HEK293 (cell line): Measurements from ENCODE around the gene KCNIP2.

ENCODE experiments used
- CTCF ChIA-PET: fragments of 350-600 bp; formaldehyde crosslinking; extraction: SDS; loops from one replicate; lab custom pipeline; 2021; ENCODE audit warnings: antibody characterized with exemption; lab: Yijun Ruan, JAX
- POLR2A ChIA-PET: fragments of 300-600 bp; formaldehyde crosslinking; extraction: SDS; loops from one replicate; lab custom pipeline; 2020; ENCODE audit warnings: antibody characterized with exemption, inconsistent platforms; lab: Yijun Ruan, JAX
- H3K27ac ChIP-seq: fragments of 200-500 bp; sonication (Bioruptor generic); 2 replicates; pipeline ENCODE4 v1.5.1; 2014; ENCODE audit warnings: low read depth, low read length, control low read depth, inconsistent platforms; ENCODE audit errors: extremely low read depth
- H3K36me3 ChIP-seq, 2 experiments: fragments of 200-500 bp in 1 of 2; sonication (Bioruptor generic) in 1 of 2; 1 replicate in 1 of 2; 2 replicates in 1 of 2; pipeline ENCODE4 v1.5.1; 2014 to 2017; ENCODE audit warnings: inconsistent platforms in 2 of 2, low read length in 2 of 2; ENCODE audit not compliant: control insufficient read depth in 2 of 2, insufficient read depth in 1 of 2
- H3K4me1 ChIP-seq: fragments of 200-500 bp; sonication (Bioruptor generic); 2 replicates; pipeline ENCODE4 v1.5.1; 2014; ENCODE audit warnings: mild to moderate bottlenecking, low read length, inconsistent platforms; ENCODE audit not compliant: control insufficient read depth, insufficient read depth
- H3K4me3 ChIP-seq: 2 replicates; pipeline ENCODE4 v1.5.1; 2011; ENCODE audit warnings: low read depth, mild to moderate bottlenecking, control low read depth, low read length, moderate library complexity
- H3K9me3 ChIP-seq: fragments of 200-500 bp; sonication (Bioruptor generic); 2 replicates; pipeline ENCODE4 v1.5.1; 2014; ENCODE audit warnings: low read depth, low read length, inconsistent platforms; ENCODE audit not compliant: control insufficient read depth, insufficient read depth
- KLF16 ChIP-seq: fragments of 450-650 bp; formaldehyde crosslinking; IDR thresholded peaks from 2 replicates; pipeline ENCODE4 v1.5.1; 2017; ENCODE audit warnings: missing biosample characterization, missing genetic modification characterization
- OVOL3 ChIP-seq: fragments of 450-650 bp; formaldehyde crosslinking; IDR thresholded peaks from 2 replicates; pipeline ENCODE4 v1.5.1; 2016; ENCODE audit warnings: missing biosample characterization, missing genetic modification characterization
- PRDM1 ChIP-seq: fragments of 450-650 bp; formaldehyde crosslinking; IDR thresholded peaks from 2 replicates; pipeline ENCODE4; 2016; ENCODE audit warnings: missing biosample characterization, missing genetic modification characterization
- TCF7L2 ChIP-seq: IDR thresholded peaks from 2 replicates; pipeline ENCODE4 v1.6.1; 2011; ENCODE audit warnings: low read depth, mild to moderate bottlenecking, inconsistent platforms, low read length, moderate library complexity, borderline replicate concordance
- ZFP3 ChIP-seq: fragments of 450-650 bp; formaldehyde crosslinking; IDR thresholded peaks from 2 replicates; pipeline ENCODE4 v1.5.1; 2016; ENCODE audit warnings: low read depth, missing biosample characterization, missing genetic modification characterization
- ZFP69B ChIP-seq: fragments of 450-650 bp; formaldehyde crosslinking; IDR thresholded peaks from 2 replicates; pipeline ENCODE4 v1.5.1; 2016; ENCODE audit warnings: missing biosample characterization, missing genetic modification characterization
- ZNF221 ChIP-seq: fragments of 450-650 bp; formaldehyde crosslinking; IDR thresholded peaks from 2 replicates; pipeline ENCODE4 v1.5.1; 2017; ENCODE audit warnings: missing biosample characterization, missing genetic modification characterization, borderline replicate concordance
- ZNF223 ChIP-seq: fragments of 450-650 bp; formaldehyde crosslinking; IDR thresholded peaks from 2 replicates; pipeline ENCODE4 v1.5.1; 2016; ENCODE audit warnings: missing biosample characterization, missing genetic modification characterization
- ZNF266 ChIP-seq: fragments of 450-650 bp; formaldehyde crosslinking; IDR thresholded peaks from 2 replicates; pipeline ENCODE4 v1.5.1; 2016; ENCODE audit warnings: missing biosample characterization, missing genetic modification characterization, low read depth
- ZNF292 ChIP-seq: fragments of 450-650 bp; formaldehyde crosslinking; IDR thresholded peaks from 2 replicates; pipeline ENCODE4 v1.5.1; 2016; ENCODE audit warnings: low read depth, missing biosample characterization, missing genetic modification characterization, borderline replicate concordance
- ZNF335 ChIP-seq: fragments of 450-650 bp; formaldehyde crosslinking; conservative IDR thresholded peaks from 2 replicates; pipeline ENCODE4 v1.5.1; 2016; ENCODE audit warnings: missing biosample characterization, missing genetic modification characterization
- ZNF341 ChIP-seq: fragments of 450-650 bp; formaldehyde crosslinking; IDR thresholded peaks from 2 replicates; pipeline ENCODE4; 2016; ENCODE audit warnings: low read depth, missing biosample characterization, missing genetic modification characterization
- ZNF350 ChIP-seq: fragments of 450-650 bp; formaldehyde crosslinking; IDR thresholded peaks from 2 replicates; pipeline ENCODE4 v1.5.0; 2017; ENCODE audit warnings: missing biosample characterization, mild to moderate bottlenecking, missing genetic modification characterization
- ZNF366 ChIP-seq: fragments of 450-650 bp; formaldehyde crosslinking; conservative IDR thresholded peaks from 2 replicates; pipeline ENCODE4 v1.5.1; 2016; ENCODE audit warnings: missing biosample characterization, missing genetic modification characterization
- ZNF404 ChIP-seq: fragments of 450-650 bp; formaldehyde crosslinking; IDR thresholded peaks from 2 replicates; pipeline ENCODE4 v1.5.1; 2017; ENCODE audit warnings: missing biosample characterization, missing genetic modification characterization
- ZNF558 ChIP-seq: fragments of 450-650 bp; formaldehyde crosslinking; IDR thresholded peaks from 2 replicates; pipeline ENCODE4 v1.5.1; 2016; ENCODE audit warnings: missing biosample characterization, missing genetic modification characterization
- ZNF701 ChIP-seq: fragments of 450-650 bp; formaldehyde crosslinking; IDR thresholded peaks from 2 replicates; pipeline ENCODE4 v1.5.1; 2016; ENCODE audit warnings: missing biosample characterization, missing genetic modification characterization
- ZNF777 ChIP-seq: fragments of 450-650 bp; formaldehyde crosslinking; IDR thresholded peaks from 2 replicates; pipeline ENCODE4 v1.5.1; 2017; ENCODE audit warnings: missing biosample characterization, missing genetic modification characterization, borderline replicate concordance
- TF ChIP-seq, protein P1 (sequence below): fragments of 450-650 bp; formaldehyde crosslinking; IDR thresholded peaks from 2 replicates; pipeline ENCODE4 v1.5.1; 2016; ENCODE audit warnings: missing biosample characterization, missing genetic modification characterization
- TF ChIP-seq, protein P2 (sequence below): fragments of 450-650 bp; formaldehyde crosslinking; IDR thresholded peaks from 2 replicates; pipeline ENCODE4 v1.5.1; 2016; ENCODE audit warnings: missing biosample characterization, missing genetic modification characterization, borderline replicate concordance
- TF ChIP-seq, protein P3 (sequence below): fragments of 450-650 bp; formaldehyde crosslinking; IDR thresholded peaks from 2 replicates; pipeline ENCODE4 v1.5.1; 2016; ENCODE audit warnings: missing biosample characterization, missing genetic modification characterization
- TF ChIP-seq, protein P4 (sequence below): fragments of 450-650 bp; formaldehyde crosslinking; IDR thresholded peaks from 2 replicates; pipeline ENCODE4 v1.5.1; 2016; ENCODE audit warnings: missing biosample characterization, missing genetic modification characterization

The KCNIP2 gene

DNA sequence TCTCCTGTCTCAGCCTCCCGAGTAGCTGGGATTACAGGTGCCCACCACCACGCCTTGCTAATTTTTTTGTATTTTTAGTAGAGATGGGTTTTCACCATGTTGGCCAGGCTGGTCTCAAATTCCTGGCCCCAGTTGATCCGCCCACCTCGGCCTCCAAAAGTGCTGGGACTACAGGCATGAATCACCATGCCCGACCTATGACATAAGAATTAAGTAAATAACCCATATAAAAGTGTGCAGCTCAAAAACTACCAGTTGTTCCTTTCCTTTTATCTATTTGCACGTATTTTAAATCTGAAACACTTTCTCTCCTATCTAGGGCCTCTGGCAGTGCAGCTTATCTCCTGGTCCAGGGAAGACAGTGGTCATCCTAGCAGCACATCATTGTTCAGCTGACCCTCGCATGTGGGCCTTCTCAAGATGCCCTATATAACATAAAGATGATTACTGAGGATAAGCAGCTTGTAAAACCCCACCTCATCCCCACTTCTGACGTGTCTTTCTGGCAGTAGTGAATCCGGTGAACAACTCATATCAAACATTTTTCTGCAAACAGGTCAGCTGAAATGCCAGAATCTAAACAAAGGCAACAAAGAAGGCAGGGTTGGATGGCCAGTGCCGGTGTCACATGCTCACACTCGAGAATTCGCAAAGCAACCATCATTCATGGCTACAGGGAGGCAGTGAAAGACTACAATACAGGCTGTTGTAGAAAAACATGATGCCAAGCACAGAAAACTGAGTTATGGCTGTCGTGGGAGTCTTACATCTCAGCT, 36.0 kb upstream of the KCNIP2 start (continued):
- TF ChIP-seq, protein P1, sequence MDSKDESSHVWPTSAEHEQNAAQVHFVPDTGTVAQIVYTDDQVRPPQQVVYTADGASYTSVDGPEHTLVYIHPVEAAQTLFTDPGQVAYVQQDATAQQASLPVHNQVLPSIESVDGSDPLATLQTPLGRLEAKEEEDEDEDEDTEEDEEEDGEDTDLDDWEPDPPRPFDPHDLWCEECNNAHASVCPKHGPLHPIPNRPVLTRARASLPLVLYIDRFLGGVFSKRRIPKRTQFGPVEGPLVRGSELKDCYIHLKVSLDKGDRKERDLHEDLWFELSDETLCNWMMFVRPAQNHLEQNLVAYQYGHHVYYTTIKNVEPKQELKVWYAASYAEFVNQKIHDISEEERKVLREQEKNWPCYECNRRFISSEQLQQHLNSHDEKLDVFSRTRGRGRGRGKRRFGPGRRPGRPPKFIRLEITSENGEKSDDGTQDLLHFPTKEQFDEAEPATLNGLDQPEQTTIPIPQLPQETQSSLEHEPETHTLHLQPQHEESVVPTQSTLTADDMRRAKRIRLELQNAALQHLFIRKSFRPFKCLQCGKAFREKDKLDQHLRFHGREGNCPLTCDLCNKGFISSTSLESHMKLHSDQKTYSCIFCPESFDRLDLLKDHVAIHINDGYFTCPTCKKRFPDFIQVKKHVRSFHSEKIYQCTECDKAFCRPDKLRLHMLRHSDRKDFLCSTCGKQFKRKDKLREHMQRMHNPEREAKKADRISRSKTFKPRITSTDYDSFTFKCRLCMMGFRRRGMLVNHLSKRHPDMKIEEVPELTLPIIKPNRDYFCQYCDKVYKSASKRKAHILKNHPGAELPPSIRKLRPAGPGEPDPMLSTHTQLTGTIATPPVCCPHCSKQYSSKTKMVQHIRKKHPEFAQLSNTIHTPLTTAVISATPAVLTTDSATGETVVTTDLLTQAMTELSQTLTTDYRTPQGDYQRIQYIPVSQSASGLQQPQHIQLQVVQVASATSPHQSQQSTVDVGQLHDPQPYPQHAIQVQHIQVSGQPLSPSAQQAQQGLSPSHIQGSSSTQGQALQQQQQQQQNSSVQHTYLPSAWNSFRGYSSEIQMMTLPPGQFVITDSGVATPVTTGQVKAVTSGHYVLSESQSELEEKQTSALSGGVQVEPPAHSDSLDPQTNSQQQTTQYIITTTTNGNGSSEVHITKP (tag by site-specific recombination), result no peak
- no peak for TF ChIP-seq ZNF777
- TF ChIP-seq KLF16 (tag by site-specific recombination), result no peak

DNA sequence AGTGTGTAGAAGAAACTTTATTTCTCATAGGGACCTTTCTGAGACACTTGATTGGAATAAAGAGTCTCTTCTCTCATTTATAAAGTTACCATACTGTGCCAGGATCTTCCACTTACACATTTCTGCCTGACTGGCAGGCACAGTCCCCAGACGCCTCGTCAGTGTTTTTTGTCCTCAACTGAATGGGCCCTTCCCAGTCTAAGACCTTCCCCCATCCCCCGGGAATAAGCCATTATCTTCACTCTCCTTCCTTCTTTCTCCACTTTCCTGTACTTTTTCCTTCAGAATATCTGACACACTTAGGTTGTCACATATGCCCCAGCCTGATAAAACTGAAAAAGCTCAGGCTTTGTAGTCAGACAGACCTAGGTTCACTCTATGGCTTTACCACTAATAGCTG, 35.3 kb upstream of the KCNIP2 start:
- H3K36me3 ChIP-seq, result no peaks in the 10 kb centered on the region; a peak in 1 of 3 replicates
- ChIA-PET CTCF (interaction anchor here (0.6 to 7.5 kb wide), 6 partner anchors 11 to 1160 kb away, joined by 4 to 55 read pairs (median 11); no protein-coding TSS in a partner anchor), POLR2A (no interaction called here)
- H3K4me3 ChIP-seq, result no peak overlapping the region
- no peak overlapping the region for H3K27ac ChIP-seq
- H3K4me1 ChIP-seq, result no peaks in the 10 kb centered on the region; the same call in 1 of the 2 replicates
- no peaks in the 10 kb centered on the region for H3K9me3 ChIP-seq
- no peak for TF ChIP-seq ZNF221 (tag by site-specific recombination)
- TF ChIP-seq PRDM1 (tag by site-specific recombination), result peak; percentile 68; the same call in 1 of the 2 replicates
- peak; percentile 61 for TF ChIP-seq ZNF335 (tag by site-specific recombination)
- TF ChIP-seq, all 188 proteins: peak for 2

DNA sequence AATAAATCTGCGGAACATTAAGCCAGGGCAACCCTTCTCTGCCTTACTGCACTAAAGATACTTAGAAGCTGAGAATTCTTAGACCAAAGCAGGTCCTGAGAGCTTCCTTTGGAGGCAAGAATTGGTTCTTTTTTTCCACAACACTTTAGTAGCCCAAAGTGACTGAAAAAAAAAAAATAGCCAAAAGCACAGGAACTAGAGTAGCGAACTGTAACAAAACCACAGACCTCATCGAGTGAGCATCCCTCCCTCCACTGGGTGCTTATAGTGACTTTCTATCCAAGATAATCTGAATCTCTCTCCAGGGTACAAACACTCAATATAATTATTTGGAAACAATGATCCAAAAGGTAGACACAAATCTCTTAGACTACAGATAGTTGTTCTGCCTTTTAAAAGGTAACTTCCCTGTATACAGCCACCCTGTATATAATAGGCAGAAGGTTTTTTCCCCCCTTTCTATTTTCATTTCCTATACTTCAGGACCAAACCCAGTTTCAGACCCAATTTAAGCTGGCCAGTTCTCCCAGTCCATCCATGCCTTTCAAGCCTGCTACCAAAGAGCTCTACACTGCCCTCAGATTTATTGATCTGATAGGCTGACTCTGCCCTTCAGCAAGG, 31.6 kb upstream of the KCNIP2 start:
- POLR2A ChIA-PET, result no interaction called here
- no peaks in the 10 kb centered on the region; the same call in 1 of the 2 replicates for H3K4me1 ChIP-seq
- no peak overlapping the region for H3K4me3 ChIP-seq
- no peaks in the 10 kb centered on the region for H3K9me3 ChIP-seq
- no peaks in the 10 kb centered on the region; a peak in 1 of 3 replicates for H3K36me3 ChIP-seq
- no peak overlapping the region for H3K27ac ChIP-seq
- CTCF ChIA-PET, result no interaction called here
- no peak for TF ChIP-seq ZNF558 (tag by site-specific recombination)
- TF ChIP-seq ZNF221 (tag by site-specific recombination), result no peak
- TF ChIP-seq ZFP3 (tag by site-specific recombination), result no peak
- TF ChIP-seq ZNF350 (tag by site-specific recombination), result no peak
- TF ChIP-seq ZNF292 (tag by site-specific recombination), result no peak
- TF ChIP-seq ZFP69B (tag by site-specific recombination), result no peak
- TF ChIP-seq ZNF341, result no peak
- no peak for TF ChIP-seq OVOL3 (tag by site-specific recombination)
- no peak for TF ChIP-seq ZNF366
- TF ChIP-seq, protein P2, sequence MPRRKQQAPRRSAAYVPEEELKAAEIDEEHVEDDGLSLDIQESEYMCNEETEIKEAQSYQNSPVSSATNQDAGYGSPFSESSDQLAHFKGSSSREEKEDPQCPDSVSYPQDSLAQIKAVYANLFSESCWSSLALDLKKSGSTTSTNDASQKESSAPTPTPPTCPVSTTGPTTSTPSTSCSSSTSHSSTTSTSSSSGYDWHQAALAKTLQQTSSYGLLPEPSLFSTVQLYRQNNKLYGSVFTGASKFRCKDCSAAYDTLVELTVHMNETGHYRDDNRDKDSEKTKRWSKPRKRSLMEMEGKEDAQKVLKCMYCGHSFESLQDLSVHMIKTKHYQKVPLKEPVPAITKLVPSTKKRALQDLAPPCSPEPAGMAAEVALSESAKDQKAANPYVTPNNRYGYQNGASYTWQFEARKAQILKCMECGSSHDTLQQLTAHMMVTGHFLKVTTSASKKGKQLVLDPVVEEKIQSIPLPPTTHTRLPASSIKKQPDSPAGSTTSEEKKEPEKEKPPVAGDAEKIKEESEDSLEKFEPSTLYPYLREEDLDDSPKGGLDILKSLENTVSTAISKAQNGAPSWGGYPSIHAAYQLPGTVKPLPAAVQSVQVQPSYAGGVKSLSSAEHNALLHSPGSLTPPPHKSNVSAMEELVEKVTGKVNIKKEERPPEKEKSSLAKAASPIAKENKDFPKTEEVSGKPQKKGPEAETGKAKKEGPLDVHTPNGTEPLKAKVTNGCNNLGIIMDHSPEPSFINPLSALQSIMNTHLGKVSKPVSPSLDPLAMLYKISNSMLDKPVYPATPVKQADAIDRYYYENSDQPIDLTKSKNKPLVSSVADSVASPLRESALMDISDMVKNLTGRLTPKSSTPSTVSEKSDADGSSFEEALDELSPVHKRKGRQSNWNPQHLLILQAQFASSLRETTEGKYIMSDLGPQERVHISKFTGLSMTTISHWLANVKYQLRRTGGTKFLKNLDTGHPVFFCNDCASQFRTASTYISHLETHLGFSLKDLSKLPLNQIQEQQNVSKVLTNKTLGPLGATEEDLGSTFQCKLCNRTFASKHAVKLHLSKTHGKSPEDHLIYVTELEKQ (tag by site-specific recombination), result no peak
- TF ChIP-seq, protein P3, sequence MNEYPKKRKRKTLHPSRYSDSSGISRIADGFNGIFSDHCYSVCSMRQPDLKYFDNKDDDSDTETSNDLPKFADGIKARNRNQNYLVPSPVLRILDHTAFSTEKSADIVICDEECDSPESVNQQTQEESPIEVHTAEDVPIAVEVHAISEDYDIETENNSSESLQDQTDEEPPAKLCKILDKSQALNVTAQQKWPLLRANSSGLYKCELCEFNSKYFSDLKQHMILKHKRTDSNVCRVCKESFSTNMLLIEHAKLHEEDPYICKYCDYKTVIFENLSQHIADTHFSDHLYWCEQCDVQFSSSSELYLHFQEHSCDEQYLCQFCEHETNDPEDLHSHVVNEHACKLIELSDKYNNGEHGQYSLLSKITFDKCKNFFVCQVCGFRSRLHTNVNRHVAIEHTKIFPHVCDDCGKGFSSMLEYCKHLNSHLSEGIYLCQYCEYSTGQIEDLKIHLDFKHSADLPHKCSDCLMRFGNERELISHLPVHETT (tag by site-specific recombination), result no peak
- TF ChIP-seq, protein P4, sequence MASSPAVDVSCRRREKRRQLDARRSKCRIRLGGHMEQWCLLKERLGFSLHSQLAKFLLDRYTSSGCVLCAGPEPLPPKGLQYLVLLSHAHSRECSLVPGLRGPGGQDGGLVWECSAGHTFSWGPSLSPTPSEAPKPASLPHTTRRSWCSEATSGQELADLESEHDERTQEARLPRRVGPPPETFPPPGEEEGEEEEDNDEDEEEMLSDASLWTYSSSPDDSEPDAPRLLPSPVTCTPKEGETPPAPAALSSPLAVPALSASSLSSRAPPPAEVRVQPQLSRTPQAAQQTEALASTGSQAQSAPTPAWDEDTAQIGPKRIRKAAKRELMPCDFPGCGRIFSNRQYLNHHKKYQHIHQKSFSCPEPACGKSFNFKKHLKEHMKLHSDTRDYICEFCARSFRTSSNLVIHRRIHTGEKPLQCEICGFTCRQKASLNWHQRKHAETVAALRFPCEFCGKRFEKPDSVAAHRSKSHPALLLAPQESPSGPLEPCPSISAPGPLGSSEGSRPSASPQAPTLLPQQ, result no peak
- no peak for TF ChIP-seq ZNF701 (tag by site-specific recombination)
- TF ChIP-seq TCF7L2, result no peak
- TF ChIP-seq ZNF404, result no peak
- no peak for TF ChIP-seq ZNF223 (tag by site-specific recombination)
- TF ChIP-seq ZNF266 (tag by site-specific recombination), result no peak
